ENCODE data around the gene GPR83. TPM values are rescaled to one million over a fixed set of nuclear protein-coding genes. Genes with fewer than 3 reads are reported as not detected.
"Not testable (repeated sequence)": the region's sequence is repeated elsewhere in the genome, so short reads cannot be mapped to it uniquely, and the experiment has no call there.

Gene GPR83
- 0.05 TPM in 1 of 2 replicates, not detected in the other for total RNA-seq (2014; rRNA removed; shearing (Covaris generic))
- 0.02 and 0.05 TPM in 2 replicates for polyA plus RNA-seq (2015; cell fraction: cytosol; rRNA removed)
- 0.16 and 0.19 TPM in 2 replicates for polyA plus RNA-seq (2015; cell fraction: nucleus; rRNA removed)

DNA sequence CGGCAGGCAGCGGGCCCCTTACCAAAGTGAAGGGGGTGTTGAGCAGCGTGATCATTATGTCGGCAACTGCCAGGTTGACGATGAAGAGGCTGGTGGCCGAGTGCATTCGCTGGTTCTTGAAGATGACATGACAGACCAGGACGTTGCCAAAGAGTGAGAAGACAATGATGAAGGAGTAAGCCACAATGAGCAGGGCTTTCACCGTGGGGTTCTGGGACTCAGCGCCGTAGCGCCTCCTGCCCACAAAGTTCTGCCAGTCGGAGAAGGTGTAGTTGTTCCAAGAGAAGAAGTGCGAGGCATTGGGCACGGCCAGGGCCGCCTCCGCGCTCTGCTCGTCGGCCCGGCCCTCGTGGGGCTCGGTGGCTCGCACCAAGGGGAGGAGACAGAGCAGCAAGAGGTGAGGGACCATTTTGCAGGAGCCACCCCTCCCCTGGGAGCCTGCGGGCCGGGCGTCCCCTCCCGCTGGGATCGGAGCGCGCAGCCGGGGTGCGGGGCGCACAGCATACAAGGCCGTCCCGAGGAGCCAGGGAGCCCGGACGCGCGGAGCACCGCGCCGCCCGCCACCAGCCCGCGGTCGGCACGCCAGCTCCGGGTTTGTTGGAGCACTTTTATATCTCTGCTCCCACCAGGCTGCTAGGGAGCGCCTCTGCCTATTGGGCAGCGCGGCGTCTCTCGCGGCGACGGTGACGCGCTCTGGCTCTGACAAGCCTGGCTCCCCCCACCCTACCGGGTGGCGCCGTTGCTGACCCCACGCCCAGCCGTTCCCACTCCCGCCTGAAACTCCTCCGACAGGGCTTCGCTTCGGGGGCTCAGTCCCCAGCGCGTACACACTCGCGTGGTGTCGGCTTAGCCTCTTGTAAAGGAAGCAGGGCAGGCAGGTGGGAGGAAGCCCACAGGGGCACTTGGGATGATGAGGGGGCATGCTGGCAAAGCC is at the start of gene GPR83:
GPR83 (minus strand) TSS at position 581 of the 934 bp plus-strand sequence; CDS start at position 409, 172 bp downstream.
- DNase-seq (ENCODE audit: low read depth): no peak

DNA sequence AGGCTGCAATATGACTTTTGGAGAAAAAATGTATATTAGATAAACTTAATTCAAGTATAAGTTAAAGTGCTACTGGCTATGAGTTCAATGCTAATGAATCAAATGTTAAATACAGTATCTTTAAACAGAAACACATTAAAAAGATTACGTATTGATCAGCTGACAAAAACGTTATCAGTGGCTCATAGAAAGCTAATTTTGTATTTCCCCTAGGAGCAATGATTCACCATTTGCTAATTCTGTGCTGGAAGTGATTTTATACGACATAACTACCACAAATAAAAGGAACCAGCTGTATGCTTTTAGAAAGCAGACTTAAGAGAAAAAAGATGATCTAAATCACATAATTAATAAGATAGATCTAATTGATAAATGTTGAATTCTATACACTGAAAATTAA is 48.8 kb upstream of the GPR83 start:
- no peak for DNase-seq (ENCODE audit: low read depth)

DNA sequence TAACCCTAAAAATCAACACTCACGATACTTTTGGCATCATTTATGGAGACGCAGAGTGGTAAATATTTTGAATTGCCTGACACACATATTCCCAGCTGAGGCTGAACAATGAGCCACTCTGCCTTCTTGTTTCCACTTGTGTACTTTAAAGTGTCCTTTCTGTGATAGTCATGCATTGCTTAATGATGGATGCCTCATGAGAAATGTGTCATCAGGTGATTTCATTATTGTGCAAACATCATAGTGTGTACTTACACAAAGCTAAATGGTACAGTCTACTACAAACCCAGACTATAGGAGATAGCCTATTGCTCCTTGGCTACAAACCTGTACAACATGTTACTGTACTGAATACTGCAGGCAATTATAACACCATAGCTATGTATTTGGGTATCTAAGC is 48.2 kb upstream of the GPR83 start:
- peak; percentile 78 for DNase-seq (ENCODE audit: low read depth)

DNA sequence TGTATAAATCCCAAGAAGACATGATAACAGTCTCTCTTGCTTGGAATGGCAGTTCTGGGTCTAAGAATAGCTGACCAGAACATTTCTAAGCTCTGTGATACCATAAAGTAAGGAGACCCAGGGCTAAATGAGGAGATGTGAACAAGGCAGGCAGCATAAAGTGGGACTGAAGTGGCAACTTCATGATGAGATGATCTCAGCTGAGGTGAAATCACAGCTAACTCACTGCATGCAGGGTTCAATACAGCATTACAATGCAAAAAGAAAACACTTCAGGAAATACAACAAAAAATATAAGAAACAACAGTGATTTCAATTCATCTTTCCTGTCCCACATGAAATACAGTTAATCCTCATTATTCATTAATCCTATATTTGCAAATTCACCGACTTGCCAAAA is 47.8 kb upstream of the GPR83 start:
- DNase-seq (ENCODE audit: low read depth): no peak

DNA sequence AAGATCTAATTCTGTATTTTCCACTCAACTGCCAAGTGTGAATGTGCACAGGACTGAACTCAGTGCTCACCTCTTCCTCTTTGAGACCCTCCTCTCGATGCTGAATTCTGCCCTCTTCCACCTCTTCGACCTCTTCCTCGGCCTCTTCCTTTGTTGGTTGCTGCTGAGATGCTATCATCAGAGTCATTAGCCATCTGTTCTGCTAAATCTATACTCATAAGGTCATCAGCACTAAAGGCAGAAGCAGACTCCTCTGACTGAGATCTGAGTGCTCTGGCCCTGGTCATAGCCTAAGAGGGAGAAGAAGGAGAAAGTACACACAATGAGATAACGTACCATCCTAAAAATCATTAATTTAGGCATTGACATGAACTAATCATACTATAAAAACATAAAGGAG is 45.9 kb upstream of the GPR83 start:
- DNase-seq (ENCODE audit: low read depth): no peak

DNA sequence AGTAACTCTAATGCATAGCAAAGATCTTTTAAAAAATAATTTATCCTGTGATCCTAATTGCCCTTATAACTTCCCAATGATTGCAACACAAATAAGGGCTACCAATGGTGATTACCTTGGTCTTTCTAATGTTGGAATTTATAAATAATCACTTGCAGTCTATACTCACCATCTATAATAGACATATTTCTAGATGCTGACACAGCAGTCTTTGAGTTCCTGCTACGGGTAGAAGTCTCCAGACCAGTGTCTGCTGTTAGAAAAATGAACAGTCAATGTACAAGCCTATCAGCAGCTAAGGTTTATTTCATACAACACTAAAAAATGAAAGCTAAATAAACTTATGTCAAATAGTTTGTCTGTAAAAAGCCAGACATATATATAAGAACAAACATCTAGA is 44.4 kb upstream of the GPR83 start:
- no peak for DNase-seq (ENCODE audit: low read depth)

DNA sequence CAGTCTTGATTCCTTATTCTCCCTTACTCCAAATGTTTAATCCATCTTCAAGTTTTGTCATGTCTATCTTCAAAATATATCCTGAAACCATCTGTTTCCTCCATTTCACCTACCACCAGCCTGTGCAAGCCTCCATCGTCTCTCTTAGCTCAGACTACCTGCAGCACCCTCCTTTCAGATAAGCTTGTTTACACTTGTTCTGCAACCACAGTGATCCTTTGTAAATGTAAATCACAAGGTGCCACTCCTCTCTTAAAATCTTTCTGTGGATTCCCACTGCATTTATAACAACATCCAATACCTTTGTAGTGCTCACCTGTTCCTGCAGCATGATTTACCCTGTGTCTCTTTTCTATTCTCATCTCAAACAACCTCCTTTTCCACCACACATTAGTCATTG is 31.8 kb upstream of the GPR83 start:
- no peak for DNase-seq (ENCODE audit: low read depth)

DNA sequence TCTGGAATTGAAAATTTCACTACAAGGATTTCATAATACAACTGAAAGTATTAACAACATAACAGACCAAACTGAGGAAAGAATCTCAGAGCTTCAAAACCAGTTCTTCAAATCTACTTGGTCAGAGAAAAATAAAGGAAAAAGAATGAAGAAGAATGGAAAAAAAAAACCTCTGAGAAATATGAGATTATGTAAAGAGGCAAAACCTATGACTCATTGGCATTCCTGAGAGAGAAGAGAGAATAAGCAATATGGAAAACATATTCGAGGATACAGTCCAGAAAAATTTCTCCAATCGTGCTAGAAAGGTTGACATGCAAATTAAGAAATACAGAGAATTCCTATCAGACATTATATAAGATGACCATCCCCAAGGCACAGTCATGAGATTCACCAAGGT is 23.4 kb upstream of the GPR83 start:
- DNase-seq (ENCODE audit: low read depth): no peak

DNA sequence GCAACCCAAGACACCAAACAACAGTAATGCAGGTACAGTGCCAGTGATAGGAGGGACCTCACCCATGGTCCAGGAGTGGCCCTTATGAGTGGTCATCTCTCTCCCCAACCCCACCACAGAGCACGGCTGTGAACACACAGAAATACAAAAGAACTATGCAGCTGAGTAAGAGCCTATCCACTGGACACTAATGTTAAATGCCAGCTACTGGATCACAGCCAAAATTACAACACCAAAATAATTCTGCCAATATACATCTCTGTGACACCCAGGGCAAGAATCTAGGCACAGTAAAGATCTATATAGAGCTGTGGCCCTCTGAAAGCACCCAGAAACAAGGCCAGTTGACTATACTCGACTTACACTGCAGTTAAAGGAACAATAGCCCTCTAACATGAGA is 22.8 kb upstream of the GPR83 start:
- no peak for DNase-seq (ENCODE audit: low read depth)

DNA sequence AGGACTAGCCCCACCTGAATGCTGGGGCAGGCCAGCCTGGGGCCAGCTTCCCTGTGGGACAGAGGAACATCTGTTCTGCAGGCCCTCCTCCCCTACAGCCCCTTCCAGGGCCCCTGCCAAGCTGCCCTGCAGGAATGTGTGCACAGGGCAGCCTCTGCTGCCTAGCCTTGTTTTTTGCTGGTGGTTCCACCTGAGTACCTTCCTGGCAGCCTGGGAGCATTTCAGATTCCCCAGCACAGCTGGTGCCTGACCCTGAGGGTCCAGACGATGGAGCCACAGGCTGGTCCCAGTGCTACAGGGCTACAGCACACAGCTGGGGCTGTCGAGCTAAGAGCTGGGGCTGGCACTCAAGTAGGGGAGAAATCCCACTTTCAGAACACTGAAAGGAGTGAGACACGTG is 22.3 kb upstream of the GPR83 start:
- no peak for DNase-seq (ENCODE audit: low read depth)

DNA sequence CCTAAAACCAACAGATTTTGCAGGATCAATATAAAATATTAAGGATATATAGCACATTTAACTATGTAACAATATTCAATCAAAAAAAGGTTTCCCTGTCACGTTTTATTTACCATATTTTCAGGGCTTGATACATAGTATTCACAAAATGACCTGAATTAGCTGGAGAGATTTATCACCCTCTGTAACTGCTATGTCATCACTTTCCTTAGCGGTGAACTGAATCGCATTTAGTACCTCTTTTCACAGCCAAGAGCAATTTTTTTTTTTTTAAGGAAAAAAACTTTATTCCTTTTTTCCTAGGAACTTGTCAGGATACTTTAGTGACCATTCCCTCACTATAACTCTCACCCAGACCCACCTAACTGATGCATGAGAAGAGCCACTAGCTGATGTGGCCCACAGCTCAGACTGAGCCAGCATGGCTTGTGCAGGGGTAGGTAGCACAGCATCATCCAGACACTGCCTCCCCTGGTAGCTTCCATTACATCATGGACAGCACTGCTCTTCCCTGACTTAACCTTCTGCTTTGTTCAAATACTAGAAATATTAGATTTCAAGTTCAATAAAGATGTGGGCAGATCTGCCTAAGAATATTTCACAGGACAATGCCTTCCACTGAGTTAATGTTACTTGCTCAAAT is 17.0 kb upstream of the GPR83 start:
- DNase-seq (ENCODE audit: low read depth): no peak

DNA sequence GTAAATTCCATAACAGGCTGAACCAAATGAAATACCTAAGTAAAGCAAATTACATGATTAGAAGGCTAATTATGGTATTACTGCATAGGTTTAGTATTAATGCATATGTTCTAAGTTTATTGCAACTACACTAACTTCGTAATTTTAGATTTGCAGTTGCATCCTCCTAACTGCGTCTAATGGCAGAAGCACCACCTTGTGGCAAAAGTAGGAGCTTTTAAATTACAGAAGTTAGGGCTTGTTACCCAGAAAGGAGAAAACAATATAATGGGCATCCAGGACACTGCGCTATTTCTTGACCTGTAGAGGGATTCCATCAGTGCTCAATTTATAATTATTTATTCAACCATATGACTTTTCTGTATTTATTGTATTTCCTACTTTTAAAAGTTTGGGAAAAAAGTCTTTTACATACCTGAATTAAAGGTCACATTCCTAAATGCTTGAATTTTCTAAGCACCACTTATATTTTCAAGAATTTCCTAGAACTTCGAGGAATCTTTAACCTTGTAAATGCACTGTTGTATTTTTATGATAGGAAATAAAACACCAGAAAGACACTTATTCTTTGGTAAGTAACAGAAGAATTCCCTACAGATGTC is 16.3 kb upstream of the GPR83 start:
- no peak for DNase-seq (ENCODE audit: low read depth)

DNA sequence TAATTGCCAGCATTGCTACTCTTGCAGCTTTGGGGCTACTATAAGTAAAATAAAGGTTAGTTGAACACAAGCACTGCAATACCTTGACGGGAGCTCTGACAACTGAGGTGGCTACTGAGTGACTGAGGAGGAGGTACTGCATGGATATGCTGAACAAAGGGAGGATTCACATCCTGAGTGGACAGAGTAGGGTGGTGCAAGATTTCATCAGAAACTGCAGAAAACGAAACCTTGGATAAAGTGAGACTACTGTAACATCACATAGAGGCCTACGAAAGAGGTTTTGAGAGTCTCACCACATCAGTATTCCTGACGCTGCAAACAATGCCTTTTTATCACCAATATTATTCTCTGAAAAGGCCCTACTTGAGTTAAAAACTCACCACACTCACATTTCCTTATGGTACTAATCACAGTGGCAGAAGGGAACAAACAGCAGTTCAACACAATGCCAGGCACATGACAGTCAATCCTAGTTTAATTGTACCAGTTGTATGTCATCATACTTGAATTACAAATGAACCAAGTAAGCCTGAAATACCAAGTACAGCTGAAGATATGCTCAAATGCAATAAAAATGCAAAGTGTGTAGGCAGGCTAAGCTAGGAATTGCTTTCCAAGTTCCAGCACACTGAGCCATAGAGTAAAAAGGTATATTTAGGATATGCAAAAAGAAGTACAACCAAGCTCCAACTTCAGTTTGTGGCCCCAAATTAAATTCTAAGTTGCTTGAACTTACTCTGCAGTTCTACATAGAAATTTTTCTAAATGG is 4.0 kb upstream of the GPR83 start:
- no peak for DNase-seq (ENCODE audit: low read depth)

DNA sequence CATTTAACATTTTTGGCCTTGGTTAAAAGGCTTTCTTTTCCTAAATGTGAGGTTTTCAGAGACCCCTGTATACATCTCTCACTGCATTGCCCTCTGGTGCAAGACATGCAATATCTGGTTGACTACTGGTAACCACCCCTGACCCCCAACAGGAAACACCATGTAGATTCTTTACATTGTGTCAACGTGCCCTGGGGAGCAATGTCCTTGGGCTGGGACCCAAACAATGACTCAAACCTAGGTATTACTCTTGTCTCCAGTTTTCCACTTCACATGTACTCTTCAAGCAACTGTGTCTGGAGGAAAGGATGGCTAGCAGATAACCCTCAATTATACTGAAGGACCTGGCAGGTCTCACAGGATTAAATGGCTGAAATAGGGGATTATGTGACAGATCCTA is 1.1 kb upstream of the GPR83 start:
- no peak for DNase-seq (ENCODE audit: low read depth)

DNA sequence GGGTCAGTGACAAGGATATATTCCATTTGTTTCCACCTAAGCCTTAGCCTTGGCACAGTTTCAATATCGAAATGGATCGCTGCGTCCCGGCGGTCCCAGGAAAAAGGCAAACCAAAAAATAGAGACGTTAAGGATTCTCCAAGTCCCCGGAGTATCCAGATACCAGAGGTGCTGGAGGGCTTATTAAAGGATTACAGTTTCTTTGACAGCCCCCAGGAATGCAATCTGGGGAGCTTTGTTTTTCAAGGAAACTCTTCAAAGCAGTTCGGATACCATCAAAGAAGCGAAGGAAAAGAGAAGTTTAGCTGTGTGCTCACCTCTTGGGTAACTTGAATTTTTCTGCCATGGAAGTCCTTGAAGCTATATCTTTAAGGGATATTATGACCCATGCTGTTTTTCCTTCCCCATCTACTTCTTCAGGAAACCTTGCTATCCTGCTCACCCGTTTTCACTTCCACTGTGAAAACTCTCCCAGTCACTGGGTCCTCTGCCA is 600 bp upstream of the GPR83 start:
- no peak for DNase-seq (ENCODE audit: low read depth)

DNA sequence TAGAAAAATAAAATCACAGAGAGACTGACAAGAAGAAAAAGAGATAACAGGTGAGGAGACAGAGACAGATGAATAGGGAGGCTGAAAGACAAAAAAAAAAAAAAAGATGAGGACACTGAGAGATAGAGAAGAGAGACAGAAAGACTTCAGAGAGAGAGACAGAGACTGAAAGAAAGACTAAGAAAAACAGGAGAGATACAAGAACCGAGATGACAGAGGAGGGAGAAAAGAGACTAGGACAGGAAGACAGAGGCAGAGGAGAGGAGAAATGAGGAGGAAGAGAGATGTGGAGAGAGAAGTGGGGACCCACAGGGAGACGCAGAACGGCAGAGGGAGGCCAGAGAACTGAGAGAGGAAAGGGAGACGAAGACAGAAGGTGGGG is 771 bp downstream of the GPR83 start:
- DNase-seq (ENCODE audit: low read depth): no peak

DNA sequence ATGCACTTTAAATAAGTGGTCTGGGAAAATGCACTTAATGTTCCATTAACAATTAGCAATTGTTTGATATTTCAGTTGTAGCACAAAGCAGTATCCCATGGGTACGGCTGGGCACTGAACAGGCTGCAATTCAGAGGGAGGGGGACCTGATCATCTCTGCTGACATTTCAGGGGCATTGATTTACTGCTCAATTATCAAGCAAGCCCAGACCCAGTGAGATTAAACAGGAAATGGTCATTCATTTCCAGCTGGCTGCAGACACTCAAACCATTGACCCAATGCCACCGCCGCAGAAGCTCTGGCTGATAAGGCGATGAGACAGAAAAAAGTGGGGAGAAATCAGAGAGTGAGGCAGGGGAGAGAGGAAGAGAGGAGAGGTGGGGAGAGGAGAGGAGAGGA is 1.2 kb downstream of the GPR83 start:
- no peak for DNase-seq (ENCODE audit: low read depth)

DNA sequence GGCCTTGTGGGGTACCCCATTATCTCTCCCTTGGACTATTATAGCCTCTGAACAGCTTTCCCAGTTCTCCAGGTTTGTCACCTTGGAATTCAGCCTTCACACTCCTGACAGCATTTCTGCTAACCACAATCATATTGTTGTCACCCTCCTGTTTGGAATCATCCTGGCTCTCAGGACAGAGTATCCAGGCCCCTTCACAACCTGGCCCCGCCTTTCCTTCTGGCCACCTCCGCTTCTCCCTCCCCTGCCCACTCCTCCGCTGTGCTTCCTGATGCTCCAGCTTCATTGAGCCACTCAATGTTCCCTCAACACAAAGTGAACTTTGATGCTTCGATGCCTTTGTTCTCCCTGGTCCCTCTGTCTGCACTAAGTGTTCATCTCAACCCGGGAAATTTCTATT is 3.1 kb downstream of the GPR83 start:
- no peak for DNase-seq (ENCODE audit: low read depth)

DNA sequence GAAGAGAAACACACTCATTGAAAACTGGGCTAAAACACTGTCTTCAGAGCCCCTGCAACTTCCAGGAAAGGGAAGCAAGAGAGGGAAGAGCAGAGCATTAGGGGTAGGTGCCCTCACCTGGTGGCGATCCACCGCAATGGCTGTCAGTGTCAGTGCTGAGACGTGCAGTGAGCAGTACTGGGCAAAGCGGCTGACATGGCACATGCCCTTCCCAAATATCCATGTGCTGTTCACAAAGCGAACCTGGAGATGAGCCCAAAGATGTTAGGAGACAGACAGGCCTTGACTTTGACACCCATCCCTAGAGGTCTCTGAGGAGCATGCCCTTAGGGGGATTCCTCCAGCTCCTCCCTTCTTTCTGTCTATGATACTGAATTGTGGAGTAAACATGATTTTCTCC is 4.9 kb downstream of the GPR83 start:
- DNase-seq (ENCODE audit: low read depth): no peak

DNA sequence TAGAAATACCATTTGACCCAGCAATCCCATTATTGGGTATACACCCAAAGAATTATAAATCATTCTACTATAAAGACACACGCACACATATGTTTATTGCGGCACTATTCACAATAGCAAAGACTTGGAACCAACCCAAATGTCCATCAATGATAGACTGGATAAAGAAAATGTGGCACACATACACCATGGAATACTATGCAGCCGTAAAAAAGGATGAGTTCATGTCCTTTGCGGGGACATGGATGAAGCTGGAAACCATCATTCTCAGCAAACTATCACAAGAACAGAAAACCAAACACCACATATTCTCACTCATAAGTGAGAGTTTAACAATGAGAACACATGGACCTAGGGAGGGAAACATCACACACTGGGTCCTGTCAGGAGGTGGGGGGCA is 9.3 kb downstream of the GPR83 start:
- not testable (repeated sequence) for DNase-seq (ENCODE audit: low read depth)

DNA sequence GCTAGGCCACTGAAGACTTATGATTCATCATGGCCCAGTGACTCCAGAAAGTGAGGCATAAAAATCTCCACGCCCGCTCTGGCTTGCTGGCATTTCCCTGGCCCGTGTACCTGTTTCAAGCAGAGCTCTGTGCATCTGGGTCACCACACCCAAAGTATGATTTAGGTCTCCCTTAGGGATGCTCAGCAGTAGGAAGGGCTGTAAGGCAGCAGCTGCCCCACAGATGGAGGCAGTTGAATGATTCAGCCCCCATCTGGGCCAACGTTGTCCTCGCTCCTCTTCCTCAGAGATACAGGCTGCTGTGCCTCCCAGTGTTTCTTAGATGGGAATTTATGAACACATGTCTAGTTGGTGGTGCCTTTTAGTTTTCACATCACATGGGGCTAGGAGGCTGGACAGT is 21.6 kb downstream of the GPR83 start:
- DNase-seq (ENCODE audit: low read depth): no peak
